GM21619 (cell line): Measurements from ENCODE around the gene RASGRP3.

ENCODE experiments used
- ATAC-seq: cut with Tn5 transposase; IDR thresholded peaks from one replicate; pipeline ENCODE4 v1.9.1; 2021; ENCODE audit not compliant: unreplicated experiment

Gene RASGRP3

DNA sequence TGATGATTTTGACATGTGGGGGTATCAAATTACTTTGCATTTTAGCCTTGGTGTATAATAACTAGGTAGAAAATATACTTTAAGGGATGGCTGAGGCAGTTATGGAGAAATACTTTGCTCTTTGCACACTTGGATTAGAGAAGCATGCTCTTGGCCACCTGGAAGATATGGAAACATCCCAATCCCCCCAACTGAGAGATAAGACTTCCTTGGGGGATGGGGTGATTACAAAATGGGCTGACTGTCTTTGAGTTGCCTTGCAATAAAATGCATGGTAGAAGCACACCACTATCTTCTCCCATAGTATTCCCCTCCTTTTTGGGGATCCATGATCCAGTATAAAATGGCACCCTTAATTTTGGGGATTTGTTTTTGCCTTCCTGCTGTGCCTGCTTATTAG lies 137.7 kb downstream of the RASGRP3 start:
- ATAC-seq = no peak
